ENCODE measurements around the gene ARHGEF39.
"Not testable (repeated sequence)": the region's sequence is repeated elsewhere in the genome, so short reads cannot be mapped to it uniquely, and the experiment has no call there.

ARHGEF39 gene

GRCh38 chr9:35650341-35651158 is 14.4 kb downstream of the ARHGEF39 start, which contains the start of gene SIT1:
TSS of gene SIT1 (minus strand) at chr9:35650931. CDS start at chr9:35650853, 78 bp downstream.
- DNase-seq (ENCODE audit: low spot score) = no peak

DNA sequence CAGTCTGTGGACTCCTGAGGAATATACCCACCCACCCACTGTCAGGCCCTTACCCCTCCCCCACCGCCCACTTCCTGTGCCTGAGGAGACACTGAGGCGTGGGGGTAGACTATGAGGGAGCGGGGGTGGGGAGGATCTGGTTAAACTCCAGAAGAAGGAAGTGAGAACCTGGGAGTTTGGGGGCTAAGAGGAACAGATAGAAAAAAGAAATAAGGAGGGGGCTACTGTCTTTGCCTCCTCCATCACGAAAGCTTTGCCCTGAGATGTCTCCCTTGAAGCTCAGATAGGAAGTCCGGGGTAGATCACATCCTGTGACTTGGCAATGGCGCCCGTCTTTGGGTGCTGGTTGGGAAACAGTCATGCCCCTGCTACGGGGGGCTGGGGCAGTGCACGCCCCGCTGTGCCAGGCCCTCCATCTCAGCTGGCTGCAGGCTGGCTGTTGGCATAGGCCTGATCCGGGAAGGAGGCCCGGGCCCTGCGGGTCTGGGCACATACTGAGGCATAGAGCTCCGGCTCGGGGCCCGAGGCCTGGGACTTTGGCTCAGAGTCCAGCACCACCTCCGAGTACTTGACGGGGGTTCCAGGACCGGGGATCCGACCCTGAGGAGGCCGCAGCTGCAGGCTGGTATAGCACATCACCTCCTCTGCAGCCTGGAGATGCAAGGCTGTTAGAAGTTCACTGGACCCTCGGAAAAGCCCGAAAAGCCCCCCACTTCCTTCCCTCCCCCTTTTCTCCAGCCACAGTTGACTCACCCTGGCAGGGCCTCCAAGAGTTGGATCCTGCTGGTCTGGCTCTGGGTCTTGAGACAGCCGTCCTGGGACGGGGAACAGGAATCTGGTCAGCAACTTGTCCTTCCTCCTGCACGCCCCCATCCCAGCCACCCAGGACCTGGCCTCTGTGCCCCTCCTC is 15.3 kb downstream of the ARHGEF39 start:
- no peak for DNase-seq (ENCODE audit: low spot score)

- peak; percentile 92 for DNase-seq (ENCODE audit: low spot score)
Observed at GRCh38 chr9:35646533-35647265, 18.3 kb downstream of the ARHGEF39 start.

- peak; percentile 55 for DNase-seq (ENCODE audit: low spot score)
Observed at GRCh38 chr9:35646153-35646532, 18.9 kb downstream of the ARHGEF39 start.

DNA sequence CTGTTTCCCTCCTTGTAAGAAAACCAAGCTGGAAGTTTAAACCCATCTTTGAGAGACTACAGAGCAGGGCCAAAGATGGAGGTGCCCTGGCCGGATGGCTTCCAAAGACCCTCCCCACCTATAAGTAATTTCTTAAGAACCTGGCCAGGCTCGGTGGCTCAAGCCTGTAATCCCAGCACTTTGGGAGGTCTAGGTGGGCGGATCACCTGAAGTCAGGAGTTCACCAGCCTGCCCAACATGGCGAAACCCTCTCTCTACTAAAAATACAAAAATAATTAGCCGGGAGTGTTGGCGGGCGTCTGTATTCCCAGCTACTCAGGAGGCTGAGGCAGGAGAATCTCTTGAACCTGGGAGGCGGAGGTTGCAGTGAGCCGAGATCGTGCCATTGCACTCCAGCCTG is 19.3 kb downstream of the ARHGEF39 start:
- not testable (repeated sequence) for DNase-seq (ENCODE audit: low spot score)

- no peak for DNase-seq (ENCODE audit: low spot score)
Observed at GRCh38 chr9:35643046-35643445, 21.9 kb downstream of the ARHGEF39 start.

GRCh38 chr9:35641478-35641877 is 23.5 kb downstream of the ARHGEF39 start:
- DNase-seq (ENCODE audit: low spot score) = not testable (repeated sequence)

DNA sequence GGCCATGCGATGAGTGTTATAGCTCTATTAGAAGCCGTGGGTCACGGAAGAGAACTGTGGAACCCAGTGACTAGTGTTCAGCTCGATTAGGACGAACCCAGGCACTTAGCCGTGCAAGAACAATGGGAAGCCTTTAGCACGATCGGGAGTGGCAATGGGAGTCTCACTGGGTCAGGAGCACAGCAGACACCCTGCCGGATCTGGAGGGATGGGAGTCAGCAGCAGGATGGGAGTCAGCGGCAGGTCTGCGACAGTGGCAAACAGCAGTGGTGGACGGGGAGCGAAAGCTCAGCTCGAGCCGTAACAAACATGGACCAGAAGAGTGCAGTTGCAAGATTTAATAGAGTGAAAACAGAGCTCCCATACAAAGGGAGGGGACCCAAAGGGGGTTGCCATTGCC is 24.6 kb downstream of the ARHGEF39 start:
- DNase-seq (ENCODE audit: low spot score) = not testable (repeated sequence)

- DNase-seq (ENCODE audit: low spot score) = no peak
Observed at GRCh38 chr9:35639631-35640030, 25.4 kb downstream of the ARHGEF39 start.

DNA sequence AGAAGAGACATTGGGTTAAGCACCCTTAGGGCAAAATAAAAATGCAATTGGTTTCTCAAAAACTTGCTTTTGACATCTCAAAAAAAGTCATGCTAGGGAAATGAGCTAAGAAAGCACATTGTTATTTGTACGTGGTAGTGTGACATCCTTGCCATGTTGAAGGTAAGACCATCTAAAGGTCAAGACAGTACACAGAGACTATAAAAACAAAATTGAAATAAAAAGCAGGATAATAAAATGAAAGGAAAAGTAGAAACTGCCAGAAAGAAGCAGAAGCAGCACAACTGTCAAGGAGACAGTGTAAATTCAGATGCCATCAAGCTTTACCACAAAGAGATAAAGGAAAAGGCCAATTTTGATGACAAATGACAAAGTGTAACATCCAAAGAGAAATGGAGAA is 25.8 kb downstream of the ARHGEF39 start:
- DNase-seq (ENCODE audit: low spot score) = not testable (repeated sequence)

- not testable (repeated sequence) for DNase-seq (ENCODE audit: low spot score)
Observed at GRCh38 chr9:35638751-35639150, 26.2 kb downstream of the ARHGEF39 start.

- DNase-seq (ENCODE audit: low spot score) = not testable (repeated sequence)
Observed at GRCh38 chr9:35637427-35637955, 27.5 kb downstream of the ARHGEF39 start.

DNA sequence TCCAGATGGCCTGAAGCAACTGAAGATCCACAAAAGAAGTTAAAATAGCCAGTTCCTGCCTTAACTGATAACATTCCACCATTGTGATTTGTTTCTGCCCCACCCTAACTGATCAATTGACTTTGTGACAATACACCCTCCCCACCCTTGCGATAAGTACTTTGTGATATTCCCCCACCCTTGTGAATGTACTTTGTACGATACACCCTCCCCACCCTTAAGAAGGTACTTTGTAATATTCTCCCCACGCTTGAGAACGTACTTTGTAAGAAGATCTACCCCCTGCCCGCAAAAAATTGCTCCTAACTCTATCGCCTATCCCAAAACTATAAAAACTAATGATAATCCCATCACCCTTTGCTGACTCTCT is 28.1 kb downstream of the ARHGEF39 start:
- not testable (repeated sequence) for DNase-seq (ENCODE audit: low spot score)

GRCh38 chr9:35636135-35636876 is 28.7 kb downstream of the ARHGEF39 start:
- no peak for DNase-seq (ENCODE audit: low spot score)

- no peak for DNase-seq (ENCODE audit: low spot score)
Observed at GRCh38 chr9:35635730-35636129, 29.3 kb downstream of the ARHGEF39 start.

DNA sequence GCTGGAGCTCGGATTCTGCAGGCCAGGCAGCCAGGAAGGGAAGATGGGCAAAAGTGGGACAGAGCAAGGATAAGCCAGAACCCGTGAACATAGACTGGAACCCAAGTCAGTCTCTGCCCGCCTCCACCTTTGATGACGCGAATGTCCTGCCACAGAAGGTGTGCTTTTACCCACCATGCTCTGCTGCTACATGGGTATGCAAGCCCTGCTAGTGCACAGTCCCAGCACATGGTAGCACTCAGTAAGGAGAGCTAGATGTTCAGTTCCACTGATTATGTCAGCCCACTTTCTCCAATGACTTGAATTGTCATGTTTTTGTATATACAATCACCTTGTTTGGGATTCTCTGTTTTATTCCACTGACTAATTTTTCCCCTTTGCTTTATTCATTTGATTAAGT is 35.4 kb downstream of the ARHGEF39 start:
- no peak for DNase-seq (ENCODE audit: low spot score)

GRCh38 chr9:35628389-35628991 is 36.5 kb downstream of the ARHGEF39 start:
- DNase-seq (ENCODE audit: low spot score) = no peak

GRCh38 chr9:35627575-35627974 is 37.4 kb downstream of the ARHGEF39 start:
- no peak for DNase-seq (ENCODE audit: low spot score)

DNA sequence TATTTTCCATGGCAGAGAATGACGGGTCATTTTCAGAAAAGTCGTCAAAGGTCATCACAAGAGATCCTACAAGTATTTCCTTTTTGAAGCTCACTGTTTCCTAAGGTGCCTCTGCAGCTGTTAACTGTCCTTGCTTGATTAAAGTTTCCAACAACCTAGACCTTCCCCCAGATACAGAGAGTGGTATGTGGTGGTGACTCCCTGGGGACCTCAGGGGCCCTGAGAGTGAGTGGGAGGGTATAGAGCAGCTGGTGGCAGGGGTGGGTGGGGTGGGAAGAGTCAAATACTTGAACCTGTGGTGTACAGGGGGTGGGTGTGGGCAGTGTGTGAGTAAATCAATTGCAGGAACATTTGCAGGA is 45.2 kb downstream of the ARHGEF39 start:
- no peak for DNase-seq (ENCODE audit: low spot score)

DNA sequence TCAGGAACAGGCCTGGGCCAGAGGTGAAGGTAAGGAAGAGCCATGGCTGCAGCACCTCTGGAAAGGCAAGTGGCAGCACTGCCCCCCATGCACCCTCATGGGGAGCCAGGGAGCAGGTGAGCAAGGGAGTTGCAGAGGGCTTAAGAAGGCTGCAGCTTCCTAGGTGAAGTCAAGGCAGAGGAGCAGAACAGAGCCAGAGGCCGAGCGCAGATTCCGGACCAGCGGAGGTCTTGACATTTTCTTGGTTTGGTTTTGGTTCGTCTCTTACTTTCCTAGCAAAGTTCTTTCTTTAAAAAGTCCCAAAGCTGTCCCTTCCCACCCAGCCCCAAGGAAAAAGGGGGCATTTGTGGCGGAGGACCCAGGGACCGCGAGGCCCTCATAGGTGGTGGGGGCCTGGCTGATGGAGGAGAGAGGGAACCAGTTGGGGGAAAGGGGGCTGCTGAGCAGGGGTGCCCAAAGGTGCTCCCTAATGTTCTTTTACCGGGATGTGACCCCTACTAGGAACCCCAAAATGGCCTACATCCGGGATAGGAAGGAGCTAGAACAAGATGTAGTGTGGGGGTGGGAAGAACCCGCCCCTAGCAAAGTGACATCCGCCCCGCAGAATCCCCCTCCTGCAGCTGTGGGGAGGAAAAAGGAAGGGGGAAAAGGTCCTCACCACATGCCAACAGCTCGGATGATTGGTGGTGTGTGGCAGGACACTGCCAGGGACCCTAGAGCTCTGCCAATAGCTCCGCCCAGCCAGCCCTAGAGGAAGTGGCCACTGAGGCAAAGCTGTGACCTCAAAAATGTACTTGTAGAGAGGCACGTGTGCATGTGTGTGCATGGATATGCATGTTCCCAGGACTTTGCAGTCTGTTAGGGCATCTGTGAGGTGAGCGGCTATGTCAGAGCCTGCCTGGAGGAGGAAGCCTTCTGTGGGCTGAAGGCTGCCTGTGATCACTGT is 45.9 kb downstream of the ARHGEF39 start:
- DNase-seq (ENCODE audit: low spot score) = no peak

Measured in LoVo (cell line).